ENCODE measurements around the gene SESN1.

Gene SESN1

GRCh38 chr6:108959972-108960582 lies 134.6 kb downstream of the SESN1 start:
- no peak for DNase-seq (ENCODE audit: low spot score)

GRCh38 chr6:108958900-108959770 lies 135.5 kb downstream of the SESN1 start:
- no peak for DNase-seq (ENCODE audit: low spot score)

GRCh38 chr6:108957221-108957620 lies 137.4 kb downstream of the SESN1 start:
- no peak for DNase-seq (ENCODE audit: low spot score)

- DNase-seq (ENCODE audit: low spot score) = no peak
Observed at GRCh38 chr6:108955329-108955949, 139.2 kb downstream of the SESN1 start.

GRCh38 chr6:108953681-108954080 lies 141.0 kb downstream of the SESN1 start:
- DNase-seq (ENCODE audit: low spot score) = no peak

- DNase-seq (ENCODE audit: low spot score) = no peak
Observed at GRCh38 chr6:108952776-108953486, 141.7 kb downstream of the SESN1 start.

GRCh38 chr6:108951351-108951953 lies 143.2 kb downstream of the SESN1 start:
- DNase-seq (ENCODE audit: low spot score) = no peak

- DNase-seq (ENCODE audit: low spot score) = no peak
Observed at GRCh38 chr6:108948181-108948661, 146.4 kb downstream of the SESN1 start.

GRCh38 chr6:108947114-108947854 lies 147.4 kb downstream of the SESN1 start:
- DNase-seq (ENCODE audit: low spot score) = no peak

- DNase-seq (ENCODE audit: low spot score) = no peak
Observed at GRCh38 chr6:108946695-108947094, 148.0 kb downstream of the SESN1 start.

- no peak for DNase-seq (ENCODE audit: low spot score)
Observed at GRCh38 chr6:108945681-108946159, 148.9 kb downstream of the SESN1 start.

- no peak for DNase-seq (ENCODE audit: low spot score)
Observed at GRCh38 chr6:108944707-108945680, 149.7 kb downstream of the SESN1 start.

GRCh38 chr6:108944071-108944470 lies 150.6 kb downstream of the SESN1 start:
- no peak for DNase-seq (ENCODE audit: low spot score)

- no peak for DNase-seq (ENCODE audit: low spot score)
Observed at GRCh38 chr6:108942556-108943492, 151.8 kb downstream of the SESN1 start.

- DNase-seq (ENCODE audit: low spot score) = no peak
Observed at GRCh38 chr6:108941859-108942258, 152.8 kb downstream of the SESN1 start.

GRCh38 chr6:108941281-108941680 lies 153.4 kb downstream of the SESN1 start:
- DNase-seq (ENCODE audit: low spot score) = no peak

- DNase-seq (ENCODE audit: low spot score) = no peak
Observed at GRCh38 chr6:108940741-108941140, 153.9 kb downstream of the SESN1 start.

GRCh38 chr6:108937170-108937569 lies 157.5 kb downstream of the SESN1 start:
- DNase-seq (ENCODE audit: low spot score) = no peak
